Measurements from ENCODE around the gene NOG.

The NOG gene

GRCh38 chr17:56593646-56594319 lies at the start of gene NOG:
TSS of gene NOG (plus strand) at chr17:56593699. CDS start at chr17:56594224, 525 bp downstream.
- DNase-seq: peak; percentile 93

- DNase-seq: no peak
Observed at GRCh38 chr17:56545106-56545505, 48.4 kb upstream of the NOG start.

DNA sequence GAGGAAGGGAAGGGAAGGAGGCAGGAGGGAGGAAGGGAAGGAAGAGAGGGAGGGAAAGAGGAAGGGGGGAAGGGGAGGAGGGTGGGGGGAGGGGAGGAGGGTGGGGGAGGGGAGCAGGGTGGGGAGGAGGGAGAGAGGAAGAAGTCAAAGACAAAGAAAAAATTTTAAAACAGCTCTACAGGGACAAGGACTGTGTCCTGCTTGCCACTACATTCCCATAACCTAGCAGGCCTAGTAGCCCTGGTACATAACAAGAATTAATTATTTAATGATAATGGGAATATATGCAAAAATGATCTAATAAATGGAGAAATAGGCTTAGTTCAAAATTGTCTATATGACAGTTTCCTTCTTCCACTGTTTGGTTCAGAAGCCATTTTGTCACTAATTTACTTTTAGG lies 47.6 kb upstream of the NOG start:
- no peak for DNase-seq

DNA sequence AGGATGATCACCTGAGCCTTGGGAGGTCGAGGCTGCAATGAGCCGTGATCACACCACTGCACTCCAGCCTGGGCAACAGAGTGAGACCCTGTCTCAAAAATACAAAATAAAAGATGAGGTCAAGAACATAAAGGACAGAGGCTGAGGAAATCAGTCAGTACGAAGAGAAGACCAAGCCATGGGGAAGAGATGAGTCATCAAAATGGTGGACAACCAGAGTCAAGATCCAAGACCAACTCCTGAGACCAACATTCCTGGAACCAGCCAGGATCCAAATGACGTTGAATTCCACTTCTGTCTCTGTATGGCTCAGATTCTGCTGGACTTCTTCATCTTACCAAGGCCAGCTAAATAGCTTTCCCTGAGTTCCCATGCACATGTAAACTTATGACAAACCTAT lies 44.8 kb upstream of the NOG start:
- DNase-seq: no peak

GRCh38 chr17:56549501-56549900 lies 44.0 kb upstream of the NOG start:
- DNase-seq: no peak

DNA sequence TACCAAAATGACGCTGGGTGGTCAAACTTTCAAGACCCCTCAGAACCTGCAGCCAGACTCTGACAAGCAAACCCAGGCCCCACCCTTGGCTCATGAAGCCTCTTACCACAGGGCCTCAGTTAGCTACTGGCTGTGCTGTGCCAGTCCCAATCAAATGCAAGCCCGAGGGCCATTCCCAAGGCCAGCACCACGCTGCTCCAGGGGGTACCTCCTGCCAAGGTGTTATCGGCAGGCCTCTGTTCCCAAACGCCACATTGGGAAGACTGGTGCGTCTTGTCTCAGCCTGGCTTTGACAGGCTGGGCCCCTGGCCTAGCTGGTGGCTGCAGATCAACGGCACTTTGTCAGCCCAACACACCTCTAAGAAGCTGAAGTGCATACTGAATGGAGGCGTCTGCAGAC lies 35.8 kb upstream of the NOG start:
- no peak for DNase-seq

DNA sequence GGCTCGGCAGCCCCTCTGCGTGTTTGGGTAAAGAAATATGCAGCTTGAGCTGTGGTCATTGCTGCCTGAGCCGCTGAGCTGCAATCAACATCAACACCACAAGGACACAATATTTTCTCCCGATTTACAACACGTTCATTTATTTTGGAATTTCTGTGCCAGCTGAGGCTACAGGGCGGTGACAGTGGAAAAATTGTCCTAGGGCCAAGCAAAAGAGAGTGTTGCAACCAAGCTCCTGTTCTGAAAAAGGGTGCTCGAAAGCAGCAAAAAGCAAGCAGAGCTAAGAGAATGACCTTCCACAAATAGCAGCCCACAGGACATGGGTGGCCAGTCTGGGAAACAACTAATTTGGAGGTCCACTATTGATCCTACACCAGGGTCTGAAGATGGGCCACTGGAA lies 35.4 kb upstream of the NOG start:
- no peak for DNase-seq

DNA sequence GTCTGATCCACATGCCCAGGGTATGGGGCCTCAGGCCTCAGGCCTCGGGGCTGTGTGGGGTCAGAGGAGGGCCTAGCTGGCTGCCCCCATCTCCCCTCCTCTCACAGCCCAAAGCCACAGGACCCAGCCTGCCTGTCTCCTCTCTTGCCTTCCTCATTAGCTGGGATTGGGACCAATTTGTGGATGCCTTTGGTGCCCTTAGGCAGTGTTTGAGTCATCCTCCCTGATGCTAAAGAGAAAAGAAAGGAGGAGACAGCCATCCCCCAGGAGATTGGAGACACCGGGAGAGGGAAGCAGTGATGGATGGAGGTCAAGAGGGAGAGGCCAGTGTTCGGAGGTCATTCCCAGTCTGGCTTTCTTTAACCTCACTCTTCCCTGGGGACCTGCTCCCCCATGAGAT lies 23.3 kb upstream of the NOG start:
- no peak for DNase-seq

- DNase-seq: no peak
Observed at GRCh38 chr17:56571456-56571855, 22.0 kb upstream of the NOG start.

- peak; percentile 26 for DNase-seq
Observed at GRCh38 chr17:56577190-56577842, 16.2 kb upstream of the NOG start.

DNA sequence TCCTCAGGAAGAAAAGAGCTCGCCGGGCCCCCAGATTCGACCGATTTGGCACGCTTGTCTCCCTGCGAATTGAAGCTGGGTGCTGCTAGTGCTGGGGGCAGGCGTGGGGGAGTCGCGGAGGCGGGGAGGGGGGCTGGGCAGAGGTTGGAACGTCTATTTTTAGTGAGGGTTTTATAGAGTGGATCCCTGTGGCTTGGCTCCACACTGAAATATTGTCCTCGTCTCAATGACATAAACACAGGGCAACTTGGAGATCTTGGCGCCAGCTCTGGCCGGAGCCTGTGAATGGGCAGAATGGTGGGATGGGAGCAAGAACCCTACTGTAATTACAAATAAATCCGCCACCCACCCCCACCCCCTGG lies 15.7 kb upstream of the NOG start:
- DNase-seq: no peak

- no peak for DNase-seq
Observed at GRCh38 chr17:56581635-56582627, 11.6 kb upstream of the NOG start.

DNA sequence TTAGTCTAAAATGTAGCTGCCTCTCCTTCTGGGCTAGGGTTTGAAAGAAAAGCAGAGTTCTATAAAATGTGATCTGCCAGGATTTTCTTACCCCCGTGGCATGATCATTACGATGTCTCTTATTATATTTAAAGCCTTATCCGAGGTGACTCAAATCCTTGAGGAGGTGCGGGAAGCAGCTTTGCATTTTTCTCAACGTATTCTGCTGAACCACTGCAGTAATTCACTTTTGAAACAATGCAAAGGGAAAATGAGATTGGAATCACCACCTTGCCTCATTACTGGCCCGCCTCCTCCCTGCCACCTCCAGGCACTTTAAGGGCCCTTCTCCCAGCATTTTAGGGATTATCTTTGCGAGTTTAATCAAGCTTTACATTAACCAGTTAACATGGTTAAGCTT lies 9.7 kb upstream of the NOG start:
- no peak for DNase-seq

DNA sequence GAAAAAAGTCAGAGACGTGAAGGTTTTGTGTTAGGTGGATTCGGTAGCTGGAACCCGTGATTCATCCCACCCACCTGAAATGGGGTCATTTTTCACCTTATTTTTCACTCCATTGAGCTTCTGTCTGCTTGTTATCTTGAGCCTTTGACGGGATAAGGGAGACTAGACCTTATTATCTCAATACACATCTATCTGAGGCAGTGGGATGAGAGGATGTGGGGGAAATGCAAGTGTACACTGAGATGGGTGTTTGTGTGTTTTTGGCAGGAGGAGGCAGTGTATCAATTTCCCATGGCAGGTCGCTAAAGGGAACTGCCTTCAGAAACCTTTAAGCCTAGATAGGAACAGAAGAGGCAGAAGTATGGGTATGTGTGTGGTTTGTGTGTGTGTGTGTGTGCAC lies 6.2 kb upstream of the NOG start:
- no peak for DNase-seq

DNA sequence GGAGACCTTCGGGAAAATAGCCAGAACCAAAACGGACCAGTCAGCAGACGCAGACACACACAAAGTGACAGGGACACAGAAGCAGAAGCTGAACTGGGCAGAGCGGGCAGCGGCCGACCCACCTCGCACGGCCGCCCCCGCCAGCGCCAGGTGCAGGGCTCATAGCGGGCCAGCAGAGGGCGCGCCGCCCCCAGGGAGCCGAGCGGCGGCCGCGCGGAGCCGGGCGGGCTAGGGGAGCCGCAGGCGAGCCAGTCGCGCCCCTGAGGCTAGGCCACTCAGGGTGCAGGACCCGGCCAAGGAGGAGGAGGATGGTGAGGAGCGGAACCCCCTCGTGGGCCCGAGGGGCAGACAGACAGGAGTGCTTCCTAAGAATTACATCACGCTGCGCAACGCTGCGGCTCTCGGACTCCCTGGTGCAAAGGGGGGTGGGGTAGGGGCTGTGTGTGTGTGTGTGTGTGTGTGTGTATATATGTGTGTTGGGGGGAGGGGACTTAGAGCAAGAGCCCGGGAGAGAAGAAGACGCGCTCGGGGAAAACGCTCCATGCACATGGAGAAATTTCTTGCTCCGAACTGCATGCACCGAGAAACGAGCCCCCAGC lies 913 bp upstream of the NOG start:
- DNase-seq: peak; percentile 92

DNA sequence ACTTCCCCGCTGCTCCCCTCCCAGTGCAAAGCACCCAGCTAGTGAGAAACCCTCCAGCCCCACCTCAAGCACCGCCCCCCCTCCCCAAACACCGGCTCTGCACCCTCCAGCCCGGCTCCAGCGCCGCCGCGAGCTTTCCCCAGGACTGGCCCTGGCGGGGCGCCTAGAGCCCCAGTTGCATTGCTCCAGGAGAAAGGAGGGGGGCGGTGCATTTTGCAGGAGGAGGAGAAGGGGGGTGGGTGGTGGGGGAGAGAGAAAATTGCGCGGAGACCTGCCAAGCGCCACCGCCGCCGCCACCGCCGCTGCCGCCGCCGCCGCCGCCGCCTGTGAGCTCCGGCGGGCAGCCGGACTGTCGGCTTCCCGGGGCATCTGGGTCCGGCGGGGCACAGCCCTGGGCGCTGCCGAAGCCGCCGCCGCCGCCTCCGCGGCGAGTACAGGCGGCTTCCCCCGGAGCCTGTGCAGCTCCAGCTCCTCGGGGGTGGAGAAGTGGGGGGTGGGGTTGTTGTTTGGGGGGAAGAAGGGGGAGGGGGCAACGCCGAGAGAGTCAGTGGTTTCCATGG lies 333 bp upstream of the NOG start:
- no peak for DNase-seq

GRCh38 chr17:56594320-56595107 lies 1.0 kb downstream of the NOG start:
- DNase-seq: no peak

GRCh38 chr17:56595108-56595418 lies 1.6 kb downstream of the NOG start:
- DNase-seq: no peak

DNA sequence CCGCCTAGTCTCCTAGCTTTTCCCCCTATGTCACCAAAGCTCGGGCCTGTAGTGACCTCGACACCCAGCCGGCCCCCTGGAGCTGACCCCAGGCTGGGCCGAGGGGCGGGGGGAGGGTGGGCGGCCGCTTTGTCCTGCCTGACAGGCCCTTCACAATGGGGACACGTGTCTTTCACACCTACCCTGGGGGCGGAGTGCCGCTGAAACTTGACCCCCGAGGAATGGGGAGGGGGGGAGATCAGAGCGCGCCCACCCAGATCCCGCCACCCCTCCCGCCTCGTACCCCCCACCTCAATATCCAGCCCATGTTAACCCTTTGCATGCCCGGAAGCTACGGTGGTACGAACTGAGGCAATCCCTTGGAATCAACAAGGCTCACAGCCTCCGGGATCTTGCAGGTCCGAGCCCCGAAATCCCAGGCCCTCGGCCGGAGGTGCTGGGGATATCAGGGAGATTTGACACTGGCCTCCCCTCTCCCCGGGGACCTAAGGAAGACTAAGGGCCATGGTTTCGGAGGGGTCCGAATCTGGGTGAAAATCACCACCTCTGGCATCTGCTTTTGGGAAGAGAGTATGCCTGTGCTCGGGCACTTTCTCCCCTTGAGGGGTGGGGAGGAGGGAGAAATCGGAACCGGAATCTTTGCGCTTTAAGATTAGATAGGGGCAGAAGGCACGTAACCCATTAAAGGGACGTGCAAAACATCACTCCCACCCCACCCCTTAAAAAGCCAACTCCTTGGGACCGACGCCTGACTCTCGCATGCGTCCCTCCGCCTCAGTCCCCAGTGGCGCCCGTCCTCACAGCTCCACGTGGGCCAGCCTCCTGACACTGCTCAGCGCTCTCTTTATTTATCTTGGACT lies 2.6 kb downstream of the NOG start:
- DNase-seq: peak; percentile 58

DNA sequence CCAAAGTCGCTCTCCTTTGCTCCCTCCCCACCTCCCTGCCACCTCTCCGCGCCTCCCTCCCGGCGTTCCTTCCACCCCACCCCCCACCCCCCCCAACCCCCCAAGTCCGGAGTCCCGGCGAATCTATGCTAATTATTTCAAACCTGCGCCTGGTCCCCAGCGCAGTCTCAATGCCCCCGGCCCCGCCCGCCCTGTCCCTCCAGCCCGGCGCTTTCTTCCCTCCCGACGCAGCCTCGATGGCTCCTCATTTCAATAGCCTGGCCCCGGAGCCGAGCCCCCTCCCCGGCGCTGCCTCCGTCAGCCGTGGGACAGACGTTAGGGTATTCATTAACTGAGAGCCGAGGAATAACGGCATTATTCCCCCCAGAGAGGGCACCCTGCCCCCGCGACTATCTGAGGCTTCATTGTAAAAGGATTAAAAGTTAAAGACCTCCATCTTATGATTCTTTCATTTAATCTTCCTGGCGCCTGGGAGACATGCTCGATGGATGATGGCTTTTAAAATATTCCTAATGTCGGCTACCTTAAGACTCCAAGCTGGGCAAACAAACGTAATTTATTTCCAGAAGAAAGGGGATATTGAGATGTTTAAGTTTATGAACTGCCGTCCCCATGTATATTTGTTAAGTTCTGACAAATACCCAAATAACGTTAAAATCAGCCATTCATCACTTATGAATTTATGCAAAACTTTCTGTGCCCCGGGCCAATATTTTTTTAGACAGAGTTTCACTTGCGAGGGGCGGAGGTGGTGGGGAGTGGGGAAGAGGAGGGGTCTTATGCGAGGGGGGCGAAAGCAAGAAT lies 3.4 kb downstream of the NOG start:
- peak; percentile 51 for DNase-seq
